Measurements from ENCODE around the gene CCL28. TPM values are rescaled to one million over a fixed set of nuclear protein-coding genes. Genes with fewer than 3 reads are reported as not detected.
"Not testable (repeated sequence)": the region's sequence is repeated elsewhere in the genome, so short reads cannot be mapped to it uniquely, and the experiment has no call there.

CCL28 gene
- polyA plus RNA-seq: 1 to 10 TPM; 2.2 to 3.9 TPM

- Histone ChIP-seq H3K27me3 (ENCODE audit: control insufficient read depth in 1 of 2, insufficient read depth in 2 of 2, low read length in 2 of 2) (no peaks in the 10 kb centered on the region), H3K27ac (ENCODE audit: low read depth in 2 of 2, low read length in 1 of 2) (no peak within 1 kb of the TSS), H3K9me3 (ENCODE audit: control insufficient read depth in 2 of 2, insufficient read depth in 1 of 2, low read depth in 1 of 2, low read length in 1 of 2) (no peaks in the 10 kb centered on the region), H3K4me3 (ENCODE audit: low read depth in 1 of 2, low read length in 2 of 2) (no peak within 1 kb of the TSS), H3K4me1 (ENCODE audit: control insufficient read depth in 2 of 2, insufficient read depth in 2 of 2, low read length in 1 of 2) (no peaks in the 10 kb centered on the region), H3K36me3 (ENCODE audit: control insufficient read depth in 2 of 2, insufficient read depth in 2 of 2, low read length in 1 of 2) (no peaks in the 10 kb centered on the region)
- WGBS, 2 donors: 59 to 75% methylated on average over 6 of the region's 6 CpGs
Observed at GRCh38 chr5:43412156-43412555, at the start of gene CCL28. Gene CCL28, minus strand, starts transcription at chr5:43412391. Its CDS starts 75 bp downstream, at chr5:43412316.

- WGBS, 2 donors: 97 to 100% methylated on average over 1 of the region's 1 CpG
- H3K27ac ChIP-seq (ENCODE audit: low read depth in 2 of 2, low read length in 1 of 2): no peak overlapping the region
- H3K36me3 ChIP-seq (ENCODE audit: control insufficient read depth in 2 of 2, insufficient read depth in 2 of 2, low read length in 1 of 2): no peaks in the 10 kb centered on the region
- H3K4me3 ChIP-seq (ENCODE audit: low read depth in 1 of 2, low read length in 2 of 2): no peak overlapping the region
- peaks cover 0 to 3% of the 10 kb centered on the region in 2 donors for H3K9me3 ChIP-seq (ENCODE audit: control insufficient read depth in 2 of 2, insufficient read depth in 1 of 2, low read depth in 1 of 2, low read length in 1 of 2)
- H3K4me1 ChIP-seq (ENCODE audit: control insufficient read depth in 2 of 2, insufficient read depth in 2 of 2, low read length in 1 of 2): no peaks in the 10 kb centered on the region
- no peaks in the 10 kb centered on the region for H3K27me3 ChIP-seq (ENCODE audit: control insufficient read depth in 1 of 2, insufficient read depth in 2 of 2, low read length in 2 of 2)
Observed at GRCh38 chr5:43461066-43461465, 48.9 kb upstream of the CCL28 start.

- Histone ChIP-seq H3K27me3 (ENCODE audit: control insufficient read depth in 1 of 2, insufficient read depth in 2 of 2, low read length in 2 of 2) (no peaks in the 10 kb centered on the region), H3K4me3 (ENCODE audit: low read depth in 1 of 2, low read length in 2 of 2) (no peak overlapping the region), H3K9me3 (ENCODE audit: control insufficient read depth in 2 of 2, insufficient read depth in 1 of 2, low read depth in 1 of 2, low read length in 1 of 2) (peaks cover 0 to 3% of the 10 kb centered on the region in 2 donors), H3K36me3 (ENCODE audit: control insufficient read depth in 2 of 2, insufficient read depth in 2 of 2, low read length in 1 of 2) (no peaks in the 10 kb centered on the region), H3K4me1 (ENCODE audit: control insufficient read depth in 2 of 2, insufficient read depth in 2 of 2, low read length in 1 of 2) (no peaks in the 10 kb centered on the region), H3K27ac (ENCODE audit: low read depth in 2 of 2, low read length in 1 of 2) (no peak overlapping the region)
- 90 to 94% methylated on average over 3 of the region's 3 CpGs for WGBS, 2 donors
Observed at GRCh38 chr5:43456556-43456955, 44.4 kb upstream of the CCL28 start.

- H3K27me3 ChIP-seq (ENCODE audit: control insufficient read depth in 1 of 2, insufficient read depth in 2 of 2, low read length in 2 of 2); H3K9me3 ChIP-seq (ENCODE audit: control insufficient read depth in 2 of 2, insufficient read depth in 1 of 2, low read depth in 1 of 2, low read length in 1 of 2); H3K4me1 ChIP-seq (ENCODE audit: control insufficient read depth in 2 of 2, insufficient read depth in 2 of 2, low read length in 1 of 2); H3K4me3 ChIP-seq (ENCODE audit: low read depth in 1 of 2, low read length in 2 of 2); H3K27ac ChIP-seq (ENCODE audit: low read depth in 2 of 2, low read length in 1 of 2); H3K36me3 ChIP-seq (ENCODE audit: control insufficient read depth in 2 of 2, insufficient read depth in 2 of 2, low read length in 1 of 2): not testable (repeated sequence)
Observed at GRCh38 chr5:43441575-43441974, 29.4 kb upstream of the CCL28 start.

- Histone ChIP-seq H3K27me3 (ENCODE audit: control insufficient read depth in 1 of 2, insufficient read depth in 2 of 2, low read length in 2 of 2) (no peaks in the 10 kb centered on the region), H3K36me3 (ENCODE audit: control insufficient read depth in 2 of 2, insufficient read depth in 2 of 2, low read length in 1 of 2) (no peaks in the 10 kb centered on the region), H3K27ac (ENCODE audit: low read depth in 2 of 2, low read length in 1 of 2) (no peak overlapping the region), H3K9me3 (ENCODE audit: control insufficient read depth in 2 of 2, insufficient read depth in 1 of 2, low read depth in 1 of 2, low read length in 1 of 2) (no peaks in the 10 kb centered on the region), H3K4me3 (ENCODE audit: low read depth in 1 of 2, low read length in 2 of 2) (no peak overlapping the region), H3K4me1 (ENCODE audit: control insufficient read depth in 2 of 2, insufficient read depth in 2 of 2, low read length in 1 of 2) (no peaks in the 10 kb centered on the region)
- 93 to 97% methylated on average over 3 of the region's 3 CpGs for WGBS, 2 donors
Observed at GRCh38 chr5:43437062-43437660, 25.0 kb upstream of the CCL28 start.

- H3K9me3 ChIP-seq (ENCODE audit: control insufficient read depth in 2 of 2, insufficient read depth in 1 of 2, low read depth in 1 of 2, low read length in 1 of 2): no peaks in the 10 kb centered on the region
- no peak overlapping the region for H3K27ac ChIP-seq (ENCODE audit: low read depth in 2 of 2, low read length in 1 of 2)
- H3K4me3 ChIP-seq (ENCODE audit: low read depth in 1 of 2, low read length in 2 of 2): no peak overlapping the region
- H3K27me3 ChIP-seq (ENCODE audit: control insufficient read depth in 1 of 2, insufficient read depth in 2 of 2, low read length in 2 of 2): no peaks in the 10 kb centered on the region
- 71 to 77% methylated on average over 4 of the region's 4 CpGs for WGBS, 2 donors
- H3K36me3 ChIP-seq (ENCODE audit: control insufficient read depth in 2 of 2, insufficient read depth in 2 of 2, low read length in 1 of 2): no peaks in the 10 kb centered on the region
- H3K4me1 ChIP-seq (ENCODE audit: control insufficient read depth in 2 of 2, insufficient read depth in 2 of 2, low read length in 1 of 2): no peaks in the 10 kb centered on the region
Observed at GRCh38 chr5:43433382-43433781, 21.2 kb upstream of the CCL28 start.

- Histone ChIP-seq H3K36me3 (ENCODE audit: control insufficient read depth in 2 of 2, insufficient read depth in 2 of 2, low read length in 1 of 2) (no peaks in the 10 kb centered on the region), H3K9me3 (ENCODE audit: control insufficient read depth in 2 of 2, insufficient read depth in 1 of 2, low read depth in 1 of 2, low read length in 1 of 2) (no peaks in the 10 kb centered on the region), H3K27me3 (ENCODE audit: control insufficient read depth in 1 of 2, insufficient read depth in 2 of 2, low read length in 2 of 2) (no peaks in the 10 kb centered on the region), H3K4me1 (ENCODE audit: control insufficient read depth in 2 of 2, insufficient read depth in 2 of 2, low read length in 1 of 2) (no peaks in the 10 kb centered on the region), H3K27ac (ENCODE audit: low read depth in 2 of 2, low read length in 1 of 2) (peak overlapping the region in 1 of 2 donors; percentile 8), H3K4me3 (ENCODE audit: low read depth in 1 of 2, low read length in 2 of 2) (no peak overlapping the region)
- 53% methylated on average over 3 of the region's 3 CpGs for WGBS, 2 donors
Observed at GRCh38 chr5:43432486-43433375, 20.5 kb upstream of the CCL28 start.

- Histone ChIP-seq H3K9me3 (ENCODE audit: control insufficient read depth in 2 of 2, insufficient read depth in 1 of 2, low read depth in 1 of 2, low read length in 1 of 2) (no peaks in the 10 kb centered on the region), H3K36me3 (ENCODE audit: control insufficient read depth in 2 of 2, insufficient read depth in 2 of 2, low read length in 1 of 2) (no peaks in the 10 kb centered on the region), H3K4me3 (ENCODE audit: low read depth in 1 of 2, low read length in 2 of 2) (no peak overlapping the region), H3K27ac (ENCODE audit: low read depth in 2 of 2, low read length in 1 of 2) (no peak overlapping the region), H3K4me1 (ENCODE audit: control insufficient read depth in 2 of 2, insufficient read depth in 2 of 2, low read length in 1 of 2) (no peaks in the 10 kb centered on the region), H3K27me3 (ENCODE audit: control insufficient read depth in 1 of 2, insufficient read depth in 2 of 2, low read length in 2 of 2) (no peaks in the 10 kb centered on the region)
- WGBS, 2 donors: 55 to 79% methylated on average over 2 of the region's 2 CpGs
Observed at GRCh38 chr5:43429706-43430105, 17.5 kb upstream of the CCL28 start.

- no peaks in the 10 kb centered on the region for H3K27me3 ChIP-seq (ENCODE audit: control insufficient read depth in 1 of 2, insufficient read depth in 2 of 2, low read length in 2 of 2)
- H3K27ac ChIP-seq (ENCODE audit: low read depth in 2 of 2, low read length in 1 of 2): no peak overlapping the region
- H3K36me3 ChIP-seq (ENCODE audit: control insufficient read depth in 2 of 2, insufficient read depth in 2 of 2, low read length in 1 of 2): no peaks in the 10 kb centered on the region
- no peaks in the 10 kb centered on the region for H3K4me1 ChIP-seq (ENCODE audit: control insufficient read depth in 2 of 2, insufficient read depth in 2 of 2, low read length in 1 of 2)
- H3K9me3 ChIP-seq (ENCODE audit: control insufficient read depth in 2 of 2, insufficient read depth in 1 of 2, low read depth in 1 of 2, low read length in 1 of 2): no peaks in the 10 kb centered on the region
- WGBS, 2 donors: 85 to 91% methylated on average over 7 of the region's 7 CpGs
- no peak overlapping the region for H3K4me3 ChIP-seq (ENCODE audit: low read depth in 1 of 2, low read length in 2 of 2)
Observed at GRCh38 chr5:43429016-43429415, 16.8 kb upstream of the CCL28 start.

GRCh38 chr5:43427306-43427705 is 15.1 kb upstream of the CCL28 start:
- H3K36me3 ChIP-seq (ENCODE audit: control insufficient read depth in 2 of 2, insufficient read depth in 2 of 2, low read length in 1 of 2): no peaks in the 10 kb centered on the region
- H3K27me3 ChIP-seq (ENCODE audit: control insufficient read depth in 1 of 2, insufficient read depth in 2 of 2, low read length in 2 of 2): no peaks in the 10 kb centered on the region
- no peaks in the 10 kb centered on the region for H3K9me3 ChIP-seq (ENCODE audit: control insufficient read depth in 2 of 2, insufficient read depth in 1 of 2, low read depth in 1 of 2, low read length in 1 of 2)
- H3K4me1 ChIP-seq (ENCODE audit: control insufficient read depth in 2 of 2, insufficient read depth in 2 of 2, low read length in 1 of 2): no peaks in the 10 kb centered on the region
- no peak overlapping the region for H3K4me3 ChIP-seq (ENCODE audit: low read depth in 1 of 2, low read length in 2 of 2)
- no peak overlapping the region for H3K27ac ChIP-seq (ENCODE audit: low read depth in 2 of 2, low read length in 1 of 2)
- WGBS, 2 donors: 55 to 64% methylated on average over 4 of the region's 4 CpGs

All from esophagus (tissue), 2 donors.